ENCODE results near the gene FBXO42.

GRCh38 chr1:16236511-16237342 lies 115.6 kb downstream of the FBXO42 start, which contains the start of gene CPLANE2:
- no peak for TF ChIP-seq CTCF (IDR thresholded peaks at IDR 0.05)
- no peak for TF ChIP-seq POLR2A (IDR thresholded peaks at IDR 0.05)
